Pancreas (tissue), 10 donors: ENCODE measurements around the gene RBM5. TPM values are rescaled to one million over a fixed set of nuclear protein-coding genes. Genes with fewer than 3 reads are reported as not detected.

Experiments
- ATAC-seq, 4 donors: fragments of 200-7000 bp; cut with Tn5 transposase; one replicate each; pipeline versions ENCODE4 v1.8.0 to v1.9.1; 2020; ENCODE audit warnings: mild to moderate bottlenecking in 4 of 4, moderate library complexity in 4 of 4
- DNase-seq, 6 donors: peaks; one replicate each; pipeline ENCODE4 v3.0.0-alpha.2; 2020
- FAIRE-seq: peaks from 2 replicates; lab custom pipeline; 2012; peaks lifted over from hg19 to GRCh38; lab: Jason Lieb, UNC
- H3K27ac ChIP-seq, 4 donors: fragments of 200-600 bp; sonication (generic); 1 replicate in 3 of 4; 2 replicates in 1 of 4; pipeline versions ENCODE4 v1.5.0 to v1.8.0; 2020
- H3K27me3 ChIP-seq, 4 donors: fragments of 200-600 bp; one replicate each; pipeline ENCODE4 v1.8.0; 2021
- H3K36me3 ChIP-seq, 3 donors: fragments of 200-600 bp; sonication (generic) in 1 of 3; one replicate each; pipeline versions ENCODE4 v1.5.0 to v1.8.0; 2020 to 2021
- H3K4me1 ChIP-seq, 3 donors: fragments of 200-600 bp; one replicate each; pipeline ENCODE4 v1.8.0; 2021
- H3K4me3 ChIP-seq, 4 donors: fragments of 200-600 bp; sonication (generic) in 2 of 4; one replicate each; pipeline versions ENCODE4 v1.5.0 to v1.8.0; 2020 to 2021
- H3K9me3 ChIP-seq, 4 donors: fragments of 200-600 bp; one replicate each; pipeline ENCODE4 v1.8.0; 2021
- CTCF ChIP-seq, 4 donors: fragments of 200-600 bp; sonication (generic) in 3 of 4; IDR thresholded peaks; one replicate each; pipeline versions ENCODE4 v1.5.0 to v1.8.0; 2021; ENCODE audit warnings: antibody characterized with exemption in 4 of 4
- WGBS, 2 donors: extraction: QIAGEN DNeasy Blood & Tissue Kit; methylation state at CpG; one replicate each; pipeline ENCODE4 v1.1.7; 2013; 5-methylcytosine and 5-hydroxymethylcytosine counted together
- intact Hi-C, 3 donors: fragments of 100-400 bp; cut with DNase I; formaldehyde crosslinking; loops; one replicate each; pipeline versions ENCODE4 v1.11.1 to v1.14.2; 2022
- polyA plus RNA-seq, 2 donors: library from polyadenylated mRNA; stranded (reverse); fragments of 200-250 nt; gene quantifications; one replicate each; pipeline ENCODE4 v1.2.3, GENCODE V29; 2013
- total RNA-seq, 6 donors: library from RNA; stranded (reverse); fragmentation: NEBNext Ultra II Directional in 4 of 6; extraction: Animal tissue kit (Norgen Biotek cat#: 25700) in 4 of 6; gene quantifications; one replicate each; pipeline versions ENCODE4 v1.2.1 to v1.2.4, GENCODE V29; 2021 to 2023
- donor health status: healthy with polysubstance abuse.
- donor health status: DM: no; HTN: no; CAD: no; lungs with moderate emphysema.
- donor health status: DM: no; HTN: no; CAD: no.
- donor health status: control.
- donor health status: control.
- donor health status: Bipolar disorder and iron deficiency.
- donor health status: DM: yes; HTN: yes; CAD: no.
- donor health status: DM: no; HTN: no; CAD: no.
- donor health status: DM: no; HTN: no; CAD: no.
- donor health status: DM: yes; HTN: yes; CAD: no.

Gene RBM5
- total and polyA plus RNA-seq, 8 donors = 42.5 to 186 (median 69.6) TPM

GRCh38 chr3:50167069-50167840 is 78.5 kb downstream of the RBM5 start:
- no peak overlapping the region for H3K27ac ChIP-seq
- TF ChIP-seq CTCF (IDR thresholded peaks at IDR 0.05) = no peak
- peaks cover 9 to 20% (median 10%) of the 10 kb centered on the region in 3 donors for H3K4me1 ChIP-seq
- H3K4me3 ChIP-seq = no peak overlapping the region
- no peaks in the 10 kb centered on the region for H3K9me3 ChIP-seq
- FAIRE-seq = no peak
- no peaks in the 10 kb centered on the region for H3K27me3 ChIP-seq
- H3K36me3 ChIP-seq = no peaks in the 10 kb centered on the region
- WGBS, 2 donors = 71 to 81% methylated on average over 16 of the region's 16 CpGs
- intact Hi-C loops = no loop called here
- ATAC-seq = no peak
- peak in 1 of 6 donors; percentile 41 for DNase-seq

- intact Hi-C loops = no loop called here
- no peak for FAIRE-seq
Observed at GRCh38 chr3:50167841-50168209, 79.1 kb downstream of the RBM5 start.

GRCh38 chr3:50168388-50168787 is 79.7 kb downstream of the RBM5 start:
- H3K27ac ChIP-seq = no peak overlapping the region
- ATAC-seq (no peak), FAIRE-seq (no peak), DNase-seq (peak in 1 of 6 donors; percentile 60)
- peaks cover 9 to 22% (median 10%) of the 10 kb centered on the region in 3 donors for H3K4me1 ChIP-seq
- H3K36me3 ChIP-seq = no peaks in the 10 kb centered on the region
- 75 to 80% methylated on average over 9 of the region's 9 CpGs for WGBS, 2 donors
- TF ChIP-seq CTCF (IDR thresholded peaks at IDR 0.05) = no peak
- no peaks in the 10 kb centered on the region for H3K9me3 ChIP-seq
- no peaks in the 10 kb centered on the region for H3K27me3 ChIP-seq
- intact Hi-C loops = no loop called here
- no peak overlapping the region for H3K4me3 ChIP-seq

More at GRCh38 chr3:50167841-50168209, 79.1 kb downstream of the RBM5 start:
- no peaks in the 10 kb centered on the region for H3K36me3 ChIP-seq
- H3K4me3 ChIP-seq = no peak overlapping the region
- H3K9me3 ChIP-seq = no peaks in the 10 kb centered on the region
- no peak overlapping the region for H3K27ac ChIP-seq
- H3K27me3 ChIP-seq = no peaks in the 10 kb centered on the region
- ATAC-seq = no peak
- no peak for TF ChIP-seq CTCF (IDR thresholded peaks at IDR 0.05)
- H3K4me1 ChIP-seq = peaks cover 9 to 22% (median 10%) of the 10 kb centered on the region in 3 donors
- WGBS, 2 donors = 94 to 95% methylated on average over 7 of the region's 7 CpGs
- DNase-seq = no peak

Other genes with a start within 250 kb of the RBM5 start
- 1 to 10 TPM in 2 of 6 donors, under 1 TPM in 4; 0.79 to 2.5 (median 0.84) TPM for gene TRAIP, start 232.4 kb upstream of the RBM5 start, total RNA-seq
- 1 to 10 TPM; 1.4 to 2.3 TPM for gene TRAIP, start 232.4 kb upstream of the RBM5 start, polyA plus RNA-seq
- gene CAMKV, start 219.0 kb upstream of the RBM5 start, total RNA-seq = under 1 TPM in 2 of 6 donors, not detected in 4; 0.19 to 0.22 TPM
- gene CAMKV, start 219.0 kb upstream of the RBM5 start, polyA plus RNA-seq = under 1 TPM in 1 of 2 donors, not detected in 1; 0.42 TPM
- gene MST1R, start 185.0 kb upstream of the RBM5 start, total RNA-seq = 10 to 100 TPM in 1 of 6 donors, 1 to 10 TPM in 5; 4.9 to 14.7 (median 6.4) TPM
- 10 to 100 TPM in 1 of 2 donors, 1 to 10 TPM in 1; 9.6 to 12.4 TPM for gene MST1R, start 185.0 kb upstream of the RBM5 start, polyA plus RNA-seq
- gene MON1A, start 159.1 kb upstream of the RBM5 start, total RNA-seq = 1 to 10 TPM; 2.3 to 5.4 (median 4.2) TPM
- gene MON1A, start 159.1 kb upstream of the RBM5 start, polyA plus RNA-seq = 1 to 10 TPM; 7.5 to 7.7 TPM
- 10 to 100 TPM; 24.9 to 64.1 (median 41.7) TPM for gene RBM6, start 148.8 kb upstream of the RBM5 start, total RNA-seq
- 100 to 1,000 TPM; 245 to 249 TPM for gene RBM6, start 148.8 kb upstream of the RBM5 start, polyA plus RNA-seq
- gene SEMA3F, start 66.4 kb downstream of the RBM5 start, total RNA-seq = 1 to 10 TPM; 1.4 to 7.7 (median 2.9) TPM
- 1 to 10 TPM; 7.1 to 8.8 TPM for gene SEMA3F, start 66.4 kb downstream of the RBM5 start, polyA plus RNA-seq
- gene GNAT1, start 102.7 kb downstream of the RBM5 start, total RNA-seq = not detected
- not detected for gene GNAT1, start 102.7 kb downstream of the RBM5 start, polyA plus RNA-seq
- gene SLC38A3, start 116.4 kb downstream of the RBM5 start, total RNA-seq = 10 to 100 TPM; 21.2 to 57.9 (median 38.6) TPM
- gene SLC38A3, start 116.4 kb downstream of the RBM5 start, polyA plus RNA-seq = 10 to 100 TPM; 35.2 to 40.8 TPM
- gene GNAI2, start 147.3 kb downstream of the RBM5 start, total RNA-seq = 100 to 1,000 TPM in 1 of 6 donors, 10 to 100 TPM in 5; 26.9 to 104 (median 42.9) TPM
- gene GNAI2, start 147.3 kb downstream of the RBM5 start, polyA plus RNA-seq = 10 to 100 TPM; 54.1 to 97.6 TPM
- 10 to 100 TPM; 27.5 to 53.5 (median 33.2) TPM for gene SEMA3B, start 180.2 kb downstream of the RBM5 start, total RNA-seq
- 100 to 1,000 TPM; 118 to 223 TPM for gene SEMA3B, start 180.2 kb downstream of the RBM5 start, polyA plus RNA-seq
- gene LSMEM2, start 190.2 kb downstream of the RBM5 start, total RNA-seq = under 1 TPM in 1 of 6 donors, not detected in 5; 0.12 TPM
- gene LSMEM2, start 190.2 kb downstream of the RBM5 start, polyA plus RNA-seq = 1 to 10 TPM in 1 of 2 donors, under 1 TPM in 1; 0.15 to 2.1 TPM
- gene IFRD2, start 203.5 kb downstream of the RBM5 start, total RNA-seq = 10 to 100 TPM; 47.1 to 81.6 (median 55.1) TPM
- gene IFRD2, start 203.5 kb downstream of the RBM5 start, polyA plus RNA-seq = 100 to 1,000 TPM; 101 to 117 TPM
- gene HYAL3, start 210.5 kb downstream of the RBM5 start, total RNA-seq = 1 to 10 TPM in 1 of 6 donors, under 1 TPM in 5; 0.46 to 1.3 (median 0.65) TPM
- gene HYAL3, start 210.5 kb downstream of the RBM5 start, polyA plus RNA-seq = 1 to 10 TPM; 1.6 to 2.1 TPM
- gene NAA80, start 210.5 kb downstream of the RBM5 start, total RNA-seq = 1 to 10 TPM; 2.6 to 6.6 (median 5.0) TPM
- gene NAA80, start 210.5 kb downstream of the RBM5 start, polyA plus RNA-seq = 10 to 100 TPM; 13.0 to 15.6 TPM
- 1 to 10 TPM; 3.1 to 7.1 (median 5.7) TPM for gene HYAL1, start 214.7 kb downstream of the RBM5 start, total RNA-seq
- gene HYAL1, start 214.7 kb downstream of the RBM5 start, polyA plus RNA-seq = 10 to 100 TPM in 1 of 2 donors, 1 to 10 TPM in 1; 8.2 to 11.7 TPM
- gene HYAL2, start 233.8 kb downstream of the RBM5 start, total RNA-seq = 10 to 100 TPM in 4 of 6 donors, 1 to 10 TPM in 2; 6.3 to 22.1 (median 13.3) TPM
- gene HYAL2, start 233.8 kb downstream of the RBM5 start, polyA plus RNA-seq = 10 to 100 TPM; 28.4 to 39.5 TPM
- gene TUSC2, start 239.3 kb downstream of the RBM5 start, total RNA-seq = 10 to 100 TPM; 10.2 to 18.7 (median 16.1) TPM
- gene TUSC2, start 239.3 kb downstream of the RBM5 start, polyA plus RNA-seq = 10 to 100 TPM; 20.8 to 21.8 TPM